Prostate gland (tissue), 2 donors: ENCODE results near the gene LOXHD1.

Experiments used
- POLR2AphosphoS5 ChIP-seq: sonication (generic); formaldehyde crosslinking; IDR thresholded peaks from one replicate; pipeline ENCODE4 v1.6.1; 2017; ENCODE audit warnings: antibody characterized with exemption
- TF ChIP-seq, protein P1 (sequence below), 4 experiments: fragments of 200-600 bp in 2 of 4; fragments of 450-650 bp in 2 of 4; sonication (generic) in 2 of 4; IDR thresholded peaks; 1 replicate in 3 of 4; 2 replicates in 1 of 4; pipeline ENCODE4 v1.5.1; 2016 to 2019; ENCODE audit warnings: antibody characterized with exemption in 4 of 4, mild to moderate bottlenecking in 2 of 4, moderate library complexity in 2 of 4

DNA sequence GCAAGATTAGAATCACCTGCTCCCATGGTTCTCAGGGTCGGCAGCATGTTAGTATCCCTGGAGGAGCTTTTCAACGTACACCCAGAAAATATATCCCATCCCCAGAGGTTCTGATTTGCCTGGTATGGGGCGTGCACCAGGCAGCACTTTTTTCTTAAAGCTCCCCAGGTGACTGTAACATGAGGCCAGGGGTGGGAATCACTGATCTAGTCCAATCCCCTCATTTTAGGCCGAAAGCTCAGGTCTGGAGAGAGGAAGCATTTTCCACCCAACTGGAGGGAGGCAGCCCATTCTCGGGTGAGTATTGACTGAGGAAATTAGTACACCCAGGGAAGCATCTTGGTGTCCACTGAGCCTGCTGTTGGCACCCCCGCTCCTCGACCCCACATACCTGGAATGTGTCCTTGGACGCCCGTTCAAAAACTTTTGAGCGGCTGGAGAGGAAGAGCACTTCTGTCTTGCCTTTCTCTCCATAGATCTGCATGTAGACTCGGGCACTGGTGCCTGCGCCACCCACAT lies 94.3 kb downstream of the LOXHD1 start:
- TF ChIP-seq, protein P1, sequence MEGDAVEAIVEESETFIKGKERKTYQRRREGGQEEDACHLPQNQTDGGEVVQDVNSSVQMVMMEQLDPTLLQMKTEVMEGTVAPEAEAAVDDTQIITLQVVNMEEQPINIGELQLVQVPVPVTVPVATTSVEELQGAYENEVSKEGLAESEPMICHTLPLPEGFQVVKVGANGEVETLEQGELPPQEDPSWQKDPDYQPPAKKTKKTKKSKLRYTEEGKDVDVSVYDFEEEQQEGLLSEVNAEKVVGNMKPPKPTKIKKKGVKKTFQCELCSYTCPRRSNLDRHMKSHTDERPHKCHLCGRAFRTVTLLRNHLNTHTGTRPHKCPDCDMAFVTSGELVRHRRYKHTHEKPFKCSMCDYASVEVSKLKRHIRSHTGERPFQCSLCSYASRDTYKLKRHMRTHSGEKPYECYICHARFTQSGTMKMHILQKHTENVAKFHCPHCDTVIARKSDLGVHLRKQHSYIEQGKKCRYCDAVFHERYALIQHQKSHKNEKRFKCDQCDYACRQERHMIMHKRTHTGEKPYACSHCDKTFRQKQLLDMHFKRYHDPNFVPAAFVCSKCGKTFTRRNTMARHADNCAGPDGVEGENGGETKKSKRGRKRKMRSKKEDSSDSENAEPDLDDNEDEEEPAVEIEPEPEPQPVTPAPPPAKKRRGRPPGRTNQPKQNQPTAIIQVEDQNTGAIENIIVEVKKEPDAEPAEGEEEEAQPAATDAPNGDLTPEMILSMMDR (IDR thresholded peaks at IDR 0.05): no peak
- no peak for TF ChIP-seq POLR2AphosphoS5
